Spleen (tissue), 11 donors: ENCODE results near the gene ALDOA. TPM values are rescaled to one million over a fixed set of nuclear protein-coding genes. Genes with fewer than 3 reads are reported as not detected.

Experiments
- DNase-seq: peaks from one replicate; pipeline ENCODE4 v3.0.0-alpha.2; 2020
- H3K27ac ChIP-seq, 8 donors: fragments of 200-600 bp; sonication (generic) in 7 of 8; 1 replicate in 4 of 8; 2 replicates in 4 of 8; pipeline versions ENCODE4 v1.5.0 to v1.8.0; 2016 to 2021; ENCODE audit warnings: inconsistent platforms in 4 of 8, mild to moderate bottlenecking in 4 of 8, moderate library complexity in 1 of 8
- H3K27me3 ChIP-seq, 7 donors: fragments of 200-600 bp; sonication (generic) in 6 of 7; replicated peaks in 1 of 7; 1 replicate in 4 of 7; 2 replicates in 3 of 7; pipeline versions ENCODE4 v1.5.0 to v1.8.0; 2016 to 2021; ENCODE audit warnings: inconsistent platforms in 3 of 7, mild to moderate bottlenecking in 1 of 7
- H3K36me3 ChIP-seq, 6 donors: fragments of 200-600 bp; sonication (generic) in 5 of 6; 1 replicate in 4 of 6; 2 replicates in 2 of 6; pipeline versions ENCODE4 v1.5.0 to v1.8.0; 2016 to 2021; ENCODE audit warnings: inconsistent platforms in 2 of 6
- H3K4me1 ChIP-seq, 6 donors: fragments of 200-600 bp; sonication (generic) in 5 of 6; 1 replicate in 3 of 6; 2 replicates in 3 of 6; pipeline versions ENCODE4 v1.5.0 to v1.8.0; 2016 to 2021; ENCODE audit warnings: inconsistent platforms in 3 of 6
- H3K4me3 ChIP-seq, 8 donors: fragments of 200-600 bp; sonication (generic) in 7 of 8; 1 replicate in 4 of 8; 2 replicates in 4 of 8; pipeline versions ENCODE4 v1.5.0 to v1.8.0; 2016 to 2021; ENCODE audit warnings: inconsistent platforms in 4 of 8, mild to moderate bottlenecking in 4 of 8, moderate library complexity in 2 of 8
- H3K9me3 ChIP-seq, 8 donors: fragments of 200-600 bp; sonication (generic) in 7 of 8; 1 replicate in 4 of 8; 2 replicates in 4 of 8; pipeline versions ENCODE4 v1.5.0 to v1.8.0; 2016 to 2021; ENCODE audit warnings: inconsistent platforms in 4 of 8
- POLR2A ChIP-seq, 3 donors: fragments of 450-650 bp; IDR thresholded peaks; one replicate each; pipeline ENCODE4 v1.5.1; 2017; ENCODE audit warnings: antibody characterized with exemption in 3 of 3, mild to moderate bottlenecking in 1 of 3
- POLR2AphosphoS5 ChIP-seq, 3 donors: sonication (generic); formaldehyde crosslinking; IDR thresholded peaks; one replicate each; pipeline ENCODE4 v1.5.1; 2017; ENCODE audit warnings: antibody characterized with exemption in 3 of 3
- WGBS, 5 donors: extraction: QIAGEN DNeasy Blood & Tissue Kit in 3 of 5; methylation state at CpG; one replicate each; pipeline versions ENCODE4 v1.1.5 to v1.1.7; 2013 to 2018; 5-methylcytosine and 5-hydroxymethylcytosine counted together
- intact Hi-C: fragments of 100-400 bp; cut with DNase I; formaldehyde crosslinking; loops from one replicate; pipeline ENCODE4 v1.15.0; 2023; ENCODE audit warnings: low total_unique reads
- polyA plus RNA-seq, 3 donors: library from polyadenylated mRNA; stranded (reverse); fragments of 200-250 nt; gene quantifications; one replicate each; pipeline ENCODE4 v1.2.1, GENCODE V29; 2013
- total RNA-seq, 7 donors: library from RNA; depleted of rRNA in 3 of 7; stranded (reverse); fragments of >200 nt in 3 of 7; fragmentation: NEBNext Ultra II Directional in 4 of 7; extraction: Animal tissue kit (Norgen Biotek cat#: 25700) in 4 of 7; gene quantifications; one replicate each; pipeline versions ENCODE4 v1.1.0 to v1.2.1, GENCODE V29; 2016 to 2021
- TF ChIP-seq, protein P1 (sequence below), 11 experiments: fragments of 200-600 bp in 7 of 11; fragments of 450-650 bp in 4 of 11; sonication (generic) in 4 of 11; IDR thresholded peaks in 8 of 11; conservative IDR thresholded peaks in 3 of 11; 1 replicate in 7 of 11; 2 replicates in 4 of 11; pipeline versions ENCODE4 v1.4.0 to v1.8.0; 2016 to 2021; ENCODE audit warnings: antibody characterized with exemption in 11 of 11, inconsistent platforms in 4 of 11, mild to moderate bottlenecking in 1 of 11
- donor health status: healthy with polysubstance abuse.
- donor health status: DM: no; HTN: no; CAD: no; lungs with moderate emphysema.
- donor health status: DM: no; HTN: no; CAD: no.
- donor health status: Bipolar disorder and iron deficiency.
- donor health status: healthy.
- donor health status: DM: no; HTN: no; CAD: no.
- donor health status: DM: yes; HTN: yes; CAD: no.

Gene ALDOA
- total and polyA plus RNA-seq, 10 donors = 424 to 880 (median 598) TPM

DNA sequence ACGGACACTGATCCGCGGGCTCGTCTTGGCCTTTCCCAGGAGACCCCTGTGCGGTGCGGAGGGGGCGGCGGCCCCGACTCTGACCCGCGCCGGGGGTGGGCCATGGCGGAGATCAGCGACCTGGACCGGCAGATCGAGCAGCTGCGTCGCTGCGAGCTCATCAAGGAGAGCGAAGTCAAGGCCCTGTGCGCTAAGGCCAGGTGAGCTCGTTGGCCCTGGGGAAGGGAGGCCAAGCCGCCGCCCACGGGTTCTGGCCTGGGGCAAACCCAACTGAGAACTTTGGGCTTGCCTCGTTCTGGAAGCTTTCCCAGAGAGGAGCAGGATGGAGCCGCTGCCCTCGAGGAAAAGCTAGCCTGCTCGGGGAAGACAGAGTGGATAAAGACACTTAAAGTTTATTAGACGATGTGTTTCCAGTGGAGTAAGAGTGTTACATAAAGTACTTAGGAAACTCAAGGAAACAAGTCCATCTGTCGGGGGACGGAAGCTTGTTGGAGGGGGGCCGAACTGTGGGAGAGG, 10.8 kb downstream of the ALDOA start:
- Histone ChIP-seq H3K4me1 (peaks cover 24 to 55% (median 42%) of the 10 kb centered on the region in 6 donors), H3K4me3 (peak overlapping the region; percentile 65 to 98 (median 77)), H3K27ac (peak overlapping the region; percentile 90 to 97 (median 94)), H3K36me3 (peaks cover 0 to 68% (median 56%) of the 10 kb centered on the region in 6 donors), H3K27me3 (no peaks in the 10 kb centered on the region), H3K9me3 (no peaks in the 10 kb centered on the region)
- 1 to 5% (median 1%) methylated on average over 10 to 33 of the region's 33 CpGs for WGBS, 5 donors
- no peak for DNase-seq
- intact Hi-C loops = no loop called here
- TF ChIP-seq POLR2AphosphoS5 (IDR thresholded peaks at IDR 0.05) (no peak), POLR2A (IDR thresholded peaks at IDR 0.05) (no peak)
- TF ChIP-seq, protein P1, sequence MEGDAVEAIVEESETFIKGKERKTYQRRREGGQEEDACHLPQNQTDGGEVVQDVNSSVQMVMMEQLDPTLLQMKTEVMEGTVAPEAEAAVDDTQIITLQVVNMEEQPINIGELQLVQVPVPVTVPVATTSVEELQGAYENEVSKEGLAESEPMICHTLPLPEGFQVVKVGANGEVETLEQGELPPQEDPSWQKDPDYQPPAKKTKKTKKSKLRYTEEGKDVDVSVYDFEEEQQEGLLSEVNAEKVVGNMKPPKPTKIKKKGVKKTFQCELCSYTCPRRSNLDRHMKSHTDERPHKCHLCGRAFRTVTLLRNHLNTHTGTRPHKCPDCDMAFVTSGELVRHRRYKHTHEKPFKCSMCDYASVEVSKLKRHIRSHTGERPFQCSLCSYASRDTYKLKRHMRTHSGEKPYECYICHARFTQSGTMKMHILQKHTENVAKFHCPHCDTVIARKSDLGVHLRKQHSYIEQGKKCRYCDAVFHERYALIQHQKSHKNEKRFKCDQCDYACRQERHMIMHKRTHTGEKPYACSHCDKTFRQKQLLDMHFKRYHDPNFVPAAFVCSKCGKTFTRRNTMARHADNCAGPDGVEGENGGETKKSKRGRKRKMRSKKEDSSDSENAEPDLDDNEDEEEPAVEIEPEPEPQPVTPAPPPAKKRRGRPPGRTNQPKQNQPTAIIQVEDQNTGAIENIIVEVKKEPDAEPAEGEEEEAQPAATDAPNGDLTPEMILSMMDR (IDR thresholded peaks at IDR 0.05 in 8 of 11, conservative IDR thresholded peaks at IDR 0.05 in 3 of 11) = no peak

DNA sequence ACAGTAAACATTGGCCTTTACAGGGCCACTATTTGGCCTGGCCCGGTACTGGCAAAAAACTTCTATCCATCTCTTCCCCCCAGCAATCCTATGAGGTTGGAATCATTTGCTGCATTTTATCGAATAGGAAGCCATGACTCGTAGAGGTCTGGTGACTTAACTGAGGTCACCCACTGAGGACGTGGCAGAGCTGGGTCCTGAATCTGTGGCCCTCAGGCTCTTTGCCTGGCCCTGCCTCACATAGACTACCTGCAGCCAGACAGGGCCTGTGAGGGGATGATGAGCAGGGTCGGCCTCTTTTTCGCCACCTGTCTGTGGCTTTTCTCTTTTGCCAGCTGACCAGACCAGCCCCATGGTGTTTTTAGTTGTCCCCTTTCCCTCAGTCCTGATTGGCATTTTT, 12.1 kb downstream of the ALDOA start:
- H3K36me3 ChIP-seq = peaks cover 0 to 68% (median 56%) of the 10 kb centered on the region in 6 donors

DNA sequence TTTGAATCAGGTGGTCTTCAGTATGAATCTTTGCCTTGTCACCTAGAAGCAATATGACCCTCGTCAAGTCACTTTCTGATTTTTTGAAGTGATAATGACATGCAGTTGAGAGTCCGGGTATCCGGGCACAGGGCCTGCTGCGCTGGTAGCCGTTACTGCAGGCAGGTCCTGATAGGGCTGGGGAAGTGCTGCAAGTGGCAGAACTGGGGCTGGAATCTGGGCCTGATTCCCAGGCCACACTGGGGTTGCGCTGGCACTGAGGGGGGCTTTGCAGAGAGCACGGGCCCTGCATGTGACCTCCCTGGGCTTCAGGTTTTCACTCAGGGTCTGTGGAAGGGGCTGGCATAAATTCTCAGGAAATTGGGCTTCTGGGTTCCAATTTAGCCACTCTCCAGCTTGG, 13.2 kb downstream of the ALDOA start:
- intact Hi-C loops = no loop called here
- 81 to 96% (median 83%) methylated on average over 7 of the region's 7 CpGs for WGBS, 5 donors

More for the DNA sequence above, 12.1 kb downstream of the ALDOA start:
- intact Hi-C loops = no loop called here
- 69 to 83% (median 82%) methylated on average over 5 to 6 of the region's 6 CpGs for WGBS, 5 donors
- TF ChIP-seq, protein P1 (IDR thresholded peaks at IDR 0.05 in 8 of 11, conservative IDR thresholded peaks at IDR 0.05 in 3 of 11) = no peak
- TF ChIP-seq POLR2A (IDR thresholded peaks at IDR 0.05) (no peak), POLR2AphosphoS5 (IDR thresholded peaks at IDR 0.05) (no peak)
- H3K4me3 ChIP-seq = peak overlapping the region in 1 of 8 donors; percentile 98
- DNase-seq = peak; percentile 54
- H3K27ac ChIP-seq = peak overlapping the region in 2 of 8 donors; percentile 94 to 97
- no peaks in the 10 kb centered on the region for H3K27me3 ChIP-seq
- peaks cover 24 to 55% (median 42%) of the 10 kb centered on the region in 6 donors for H3K4me1 ChIP-seq
- no peaks in the 10 kb centered on the region for H3K9me3 ChIP-seq

DNA sequence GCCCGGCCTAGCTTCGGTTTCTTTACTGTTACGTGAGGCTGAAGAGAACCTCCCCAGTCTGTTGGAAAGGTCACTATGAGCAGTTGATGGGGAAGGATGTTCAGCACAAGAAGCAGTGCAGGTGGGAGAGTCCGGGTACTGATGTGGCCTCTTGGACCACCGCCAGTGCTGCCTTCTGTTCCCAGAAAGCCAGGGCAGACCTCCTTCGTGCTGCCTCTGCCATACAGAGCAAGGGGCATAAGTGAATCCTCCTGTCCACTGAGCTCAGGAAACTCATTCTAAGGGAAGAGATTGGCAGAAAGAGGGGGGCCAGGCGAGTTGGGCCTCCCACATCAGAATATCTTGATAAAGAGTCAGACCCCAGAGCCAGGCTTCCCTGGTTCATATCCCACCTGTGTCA, 13.9 kb downstream of the ALDOA start:
- Histone ChIP-seq H3K9me3 (no peaks in the 10 kb centered on the region), H3K4me3 (no peak overlapping the region), H3K36me3 (peaks cover 6 to 74% (median 65%) of the 10 kb centered on the region in 6 donors), H3K27ac (peak overlapping the region in 2 of 8 donors; percentile 29 to 94), H3K27me3 (no peaks in the 10 kb centered on the region), H3K4me1 (peaks cover 24 to 54% (median 42%) of the 10 kb centered on the region in 6 donors)
- 91 to 95% (median 93%) methylated on average over 7 of the region's 7 CpGs for WGBS, 5 donors
- TF ChIP-seq POLR2A (IDR thresholded peaks at IDR 0.05) = no peak
- DNase-seq = peak; percentile 28
- intact Hi-C loops = no loop called here

More for the DNA sequence above, 13.2 kb downstream of the ALDOA start:
- H3K36me3 ChIP-seq = peaks cover 4 to 68% (median 58%) of the 10 kb centered on the region in 6 donors
- DNase-seq = peak; percentile 67
- H3K9me3 ChIP-seq = no peaks in the 10 kb centered on the region
- peak overlapping the region in 2 of 8 donors; percentile 94 to 97 for H3K27ac ChIP-seq
- no peak overlapping the region for H3K4me3 ChIP-seq
- no peaks in the 10 kb centered on the region for H3K27me3 ChIP-seq
- TF ChIP-seq, protein P1 (IDR thresholded peaks at IDR 0.05 in 8 of 11, conservative IDR thresholded peaks at IDR 0.05 in 3 of 11) = no peak
- TF ChIP-seq POLR2AphosphoS5 (IDR thresholded peaks at IDR 0.05) (no peak), POLR2A (IDR thresholded peaks at IDR 0.05) (no peak)
- peaks cover 24 to 55% (median 42%) of the 10 kb centered on the region in 6 donors for H3K4me1 ChIP-seq
